SK-N-SH (cell line): ENCODE measurements around the gene TOMT. TPM values are rescaled to one million over a fixed set of nuclear protein-coding genes. Genes with fewer than 3 reads are reported as not detected.

Source experiments
- CTCF ChIA-PET: fragments of 300-600, 350-600 bp; formaldehyde crosslinking; extraction: SDS; loops from one replicate; lab custom pipeline; 2021; lab: Yijun Ruan, JAX
- POLR2A ChIA-PET: fragments of 350-600 bp; sonication (Branson Sonifier 250); formaldehyde crosslinking; extraction: SDS; loops from one replicate; lab custom pipeline; 2020; ENCODE audit warnings: antibody characterized with exemption, inconsistent platforms; lab: Yijun Ruan, JAX
- DNase-seq: peaks from one replicate; pipeline ENCODE4 v3.0.0; 2012
- H2AFZ ChIP-seq: fragments of 200-600 bp; sonication (generic); 2 replicates; pipeline ENCODE4 v1.8.1; 2016; ENCODE audit warnings: antibody characterized with exemption, mild to moderate bottlenecking, low read depth
- H3F3A ChIP-seq: fragments of 200-600 bp; sonication (generic); replicated peaks from 2 replicates; pipeline ENCODE3; 2016; ENCODE audit warnings: antibody characterized with exemption, mild to moderate bottlenecking; ENCODE audit not compliant: insufficient read depth
- H3K27ac ChIP-seq, 2 experiments: fragments of 200-500 bp in 1 of 2; fragments of 200-600 bp in 1 of 2; sonication (Bioruptor generic) in 1 of 2; sonication (generic), shearing (Covaris generic) in 1 of 2; 2 replicates each; pipeline versions ENCODE4 v1.5.1 to v1.6.1; 2014 to 2016; ENCODE audit warnings: low read depth in 2 of 2, inconsistent platforms in 1 of 2, low read length in 1 of 2, mild to moderate bottlenecking in 1 of 2, mixed read lengths in 1 of 2
- H3K27me3 ChIP-seq: fragments of 200-600 bp; sonication (generic), shearing (Covaris generic); 2 replicates; pipeline ENCODE4 v1.6.1; 2016; ENCODE audit warnings: mixed run types; ENCODE audit not compliant: insufficient read depth
- H3K36me3 ChIP-seq, 2 experiments: fragments of 200-500 bp in 1 of 2; fragments of 200-600 bp in 1 of 2; sonication (Bioruptor generic) in 1 of 2; sonication (generic) in 1 of 2; replicated peaks in 1 of 2; 2 replicates each; pipeline versions ENCODE3 to v1.5.1; 2014 to 2016; ENCODE audit warnings: low read length in 1 of 2, mild to moderate bottlenecking in 1 of 2; ENCODE audit not compliant: insufficient read depth in 2 of 2, control insufficient read depth in 1 of 2
- H3K4me1 ChIP-seq, 2 experiments: fragments of 200-500 bp in 1 of 2; fragments of 200-600 bp in 1 of 2; sonication (Bioruptor generic) in 1 of 2; sonication (generic), shearing (Covaris generic) in 1 of 2; 2 replicates each; pipeline versions ENCODE4 v1.5.1 to v1.6.1; 2014 to 2016; ENCODE audit warnings: low read depth in 1 of 2, low read length in 1 of 2, mixed run types in 1 of 2; ENCODE audit not compliant: insufficient read depth in 2 of 2, control insufficient read depth in 1 of 2
- H3K4me2 ChIP-seq: fragments of 200-600 bp; sonication (generic), shearing (Covaris generic); 2 replicates; pipeline ENCODE4 v1.6.1; 2017; ENCODE audit warnings: mixed run types
- H3K4me3 ChIP-seq, 2 experiments: fragments of 200-500 bp in 1 of 2; fragments of 200-600 bp in 1 of 2; sonication (Bioruptor generic) in 1 of 2; sonication (generic), shearing (Covaris generic) in 1 of 2; 2 replicates each; pipeline versions ENCODE4 v1.5.1 to v1.8.1; 2014 to 2016; ENCODE audit warnings: low read depth in 2 of 2, inconsistent platforms in 1 of 2, low read length in 1 of 2, mild to moderate bottlenecking in 1 of 2, mixed read lengths in 1 of 2, moderate library complexity in 1 of 2
- H3K79me2 ChIP-seq: fragments of 200-600 bp; sonication (generic); 2 replicates; pipeline ENCODE4 v1.8.1; 2017; ENCODE audit warnings: mild to moderate bottlenecking; ENCODE audit not compliant: insufficient read depth
- H3K9ac ChIP-seq: fragments of 200-600 bp; sonication (generic); 2 replicates; pipeline ENCODE4 v1.6.1; 2017; ENCODE audit warnings: mixed run types
- H3K9me2 ChIP-seq: fragments of 200-600 bp; sonication (generic); 2 replicates; pipeline ENCODE4 v1.6.1; 2017; ENCODE audit warnings: mixed run types
- H3K9me3 ChIP-seq: fragments of 200-600 bp; sonication (generic); 2 replicates; pipeline ENCODE4 v1.6.1; 2017; ENCODE audit warnings: mixed run types, mild to moderate bottlenecking, moderate library complexity
- H4K20me1 ChIP-seq: fragments of 200-600 bp; sonication (generic); 2 replicates; pipeline ENCODE4 v1.6.1; 2017; ENCODE audit warnings: mild to moderate bottlenecking, mixed run types; ENCODE audit not compliant: insufficient read depth
- ELF1 ChIP-seq: IDR thresholded peaks from 2 replicates; pipeline ENCODE4 v1.4.0; 2012
- EP300 ChIP-seq, 2 experiments: IDR thresholded peaks; 2 replicates each; pipeline versions ENCODE4 v1.4.0 to v1.6.1; 2012; ENCODE audit warnings: borderline replicate concordance in 1 of 2, low read depth in 1 of 2, low read length in 1 of 2
- FOXJ3 ChIP-seq: sonication (generic); formaldehyde crosslinking; IDR thresholded peaks from 2 replicates; pipeline ENCODE4 v1.5.1; 2020; ENCODE audit warnings: mild to moderate bottlenecking, missing genetic modification reagents
- FOXM1 ChIP-seq: IDR thresholded peaks from 2 replicates; pipeline ENCODE4 v1.4.0; 2012; ENCODE audit warnings: low read depth, mild to moderate bottlenecking
- GABPA ChIP-seq: IDR thresholded peaks from 2 replicates; pipeline ENCODE4 v1.4.0; 2012; ENCODE audit warnings: low read depth, mild to moderate bottlenecking
- JUND ChIP-seq: IDR thresholded peaks from 2 replicates; pipeline ENCODE4 v1.4.0; 2012
- MXI1 ChIP-seq: IDR thresholded peaks from 2 replicates; pipeline ENCODE4 v1.6.1; 2012; ENCODE audit warnings: mild to moderate bottlenecking, low read depth, low read length, improper control_type of control experiment
- NFIC ChIP-seq: IDR thresholded peaks from 2 replicates; pipeline ENCODE4 v1.4.0; 2012; ENCODE audit warnings: borderline replicate concordance
- NRF1 ChIP-seq: IDR thresholded peaks from 2 replicates; pipeline ENCODE4 v1.6.1; 2012; ENCODE audit warnings: low read depth, mild to moderate bottlenecking, low read length
- RCOR1 ChIP-seq: fragments of 150-350 bp; IDR thresholded peaks from 2 replicates; pipeline ENCODE4 v1.6.1; 2017; ENCODE audit warnings: antibody characterized with exemption, low read length
- REST ChIP-seq: IDR thresholded peaks from 2 replicates; pipeline ENCODE4 v1.6.1; 2012; ENCODE audit warnings: mild to moderate bottlenecking, low read depth, low read length, moderate library complexity
- RXRA ChIP-seq: IDR thresholded peaks from 2 replicates; pipeline ENCODE4 v1.4.0; 2012; ENCODE audit warnings: low read depth, mild to moderate bottlenecking, borderline replicate concordance
- SIN3A ChIP-seq: IDR thresholded peaks from 2 replicates; pipeline ENCODE4 v1.6.1; 2012; ENCODE audit warnings: low read depth, mild to moderate bottlenecking, low read length, moderate library complexity, borderline replicate concordance
- TAF1 ChIP-seq: IDR thresholded peaks from 2 replicates; pipeline ENCODE4 v1.6.1; 2012; ENCODE audit warnings: low read depth, mild to moderate bottlenecking, low read length, moderate library complexity, borderline replicate concordance
- USF1 ChIP-seq: IDR thresholded peaks from 2 replicates; pipeline ENCODE4 v1.4.0; 2012; ENCODE audit warnings: low read depth, borderline replicate concordance
- WGBS: methylation state at CpG from one replicate; pipeline ENCODE4 v1.1.6; 2017; ENCODE audit warnings: low lambda C conversion rate; 5-methylcytosine and 5-hydroxymethylcytosine counted together
- polyA plus RNA-seq, 3 experiments: library from polyadenylated mRNA; depleted of rRNA; stranded (reverse); fragments of >200 nt; gene quantifications; 2 replicates each; pipeline ENCODE4 v1.2.3, GENCODE V29; 2012
- TF ChIP-seq, protein P1 (sequence below): fragments of 200-600 bp; sonication (generic); IDR thresholded peaks from 2 replicates; pipeline ENCODE4 v1.6.1; 2017; ENCODE audit warnings: antibody characterized with exemption, mild to moderate bottlenecking, moderate library complexity

Gene TOMT
- polyA plus RNA-seq, 1 of the 3 experiments (the other 2 are of a cell fraction) = not detected

DNA sequence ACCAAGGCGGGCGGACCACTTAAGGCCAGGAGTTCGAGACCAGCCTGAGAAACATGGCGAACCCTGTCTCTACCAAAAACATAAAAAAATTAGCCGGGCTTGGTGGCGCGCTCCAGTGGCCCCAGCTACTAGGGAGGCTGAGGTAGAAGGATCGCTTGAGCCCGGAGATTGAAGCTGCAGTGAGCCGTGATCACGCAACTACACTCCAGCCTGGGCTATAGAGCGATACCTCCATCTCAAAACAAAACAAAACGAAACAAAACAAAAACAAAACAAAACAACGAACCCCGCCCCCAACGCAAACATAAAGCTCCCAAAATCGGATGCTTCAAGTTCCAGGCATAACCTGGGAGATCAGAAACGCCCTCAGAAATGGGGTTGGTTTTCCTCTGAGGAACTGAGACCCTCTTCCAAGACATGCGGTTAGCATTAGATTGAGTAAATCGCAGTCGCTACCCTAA, 24.5 kb upstream of the TOMT start:
- Histone ChIP-seq H3K4me2 (peak overlapping the region; percentile 78), H4K20me1 (no peaks in the 10 kb centered on the region), H3K4me3 (peak overlapping the region; percentile 61 to 78), H3F3A (no peaks in the 10 kb centered on the region), H3K79me2 (peaks cover 40% of the 10 kb centered on the region), H3K9ac (peak overlapping the region; percentile 74), H3K9me2 (no peaks in the 10 kb centered on the region), H3K27ac (peak overlapping the region; percentile 88), H2AFZ (peak overlapping the region; percentile 88; the same call in 1 of the 2 replicates), H3K36me3 (peaks cover 0 to 6% of the 10 kb centered on the region in 2 experiments)
- 66% methylated on average over 21 of the region's 21 CpGs for WGBS
- no peak for DNase-seq
- CTCF ChIA-PET = interaction anchor here (0.8 to 7.8 kb wide), 6 partner anchors 10 to 350 kb away, joined by 3 to 99 read pairs (median 5); no protein-coding TSS in a partner anchor
- TF ChIP-seq FOXM1 (no peak), MXI1 (no peak), USF1 (no peak), ELF1 (no peak), JUND (no peak), NFIC (no peak), GABPA (no peak), EP300 (IDR thresholded peaks at IDR 0.05; ENCODE audit: borderline replicate concordance in 1 of 2, low read depth in 1 of 2, low read length in 1 of 2) (no peak), NRF1 (no peak), RXRA (no peak), SIN3A (no peak), REST (no peak), FOXJ3 (CRISPR knock-in tag) (no peak), RCOR1 (no peak), TAF1 (no peak)
- TF ChIP-seq, protein P1, sequence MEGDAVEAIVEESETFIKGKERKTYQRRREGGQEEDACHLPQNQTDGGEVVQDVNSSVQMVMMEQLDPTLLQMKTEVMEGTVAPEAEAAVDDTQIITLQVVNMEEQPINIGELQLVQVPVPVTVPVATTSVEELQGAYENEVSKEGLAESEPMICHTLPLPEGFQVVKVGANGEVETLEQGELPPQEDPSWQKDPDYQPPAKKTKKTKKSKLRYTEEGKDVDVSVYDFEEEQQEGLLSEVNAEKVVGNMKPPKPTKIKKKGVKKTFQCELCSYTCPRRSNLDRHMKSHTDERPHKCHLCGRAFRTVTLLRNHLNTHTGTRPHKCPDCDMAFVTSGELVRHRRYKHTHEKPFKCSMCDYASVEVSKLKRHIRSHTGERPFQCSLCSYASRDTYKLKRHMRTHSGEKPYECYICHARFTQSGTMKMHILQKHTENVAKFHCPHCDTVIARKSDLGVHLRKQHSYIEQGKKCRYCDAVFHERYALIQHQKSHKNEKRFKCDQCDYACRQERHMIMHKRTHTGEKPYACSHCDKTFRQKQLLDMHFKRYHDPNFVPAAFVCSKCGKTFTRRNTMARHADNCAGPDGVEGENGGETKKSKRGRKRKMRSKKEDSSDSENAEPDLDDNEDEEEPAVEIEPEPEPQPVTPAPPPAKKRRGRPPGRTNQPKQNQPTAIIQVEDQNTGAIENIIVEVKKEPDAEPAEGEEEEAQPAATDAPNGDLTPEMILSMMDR = no peak
- TF ChIP-seq, all 33 proteins: peak for 0
- Histone ChIP-seq H3K4me1 (peaks cover 8 to 23% of the 10 kb centered on the region in 2 experiments; a peak in 3 of 4 replicates), H3K9me3 (no peaks in the 10 kb centered on the region), H3K27me3 (no peaks in the 10 kb centered on the region)
- POLR2A ChIA-PET = interaction anchor here (0.6 to 1.6 kb wide), 3 partner anchors 10 to 53 kb away, joined by 3 to 6 read pairs (median 3); no protein-coding TSS in a partner anchor
